ENCODE results near the gene FOXA1. TPM values are rescaled to one million over a fixed set of nuclear protein-coding genes. Genes with fewer than 3 reads are reported as not detected.

Gene FOXA1
- total RNA-seq (10 to 100 TPM in 1 of 2 donors, 1 to 10 TPM in 1; 8.0 to 37.5 TPM), polyA plus RNA-seq (10 to 100 TPM; 13.0 to 19.2 TPM)

GRCh38 chr14:37594971-37595808 is at the start of gene FOXA1, which contains the start of gene TTC6:
TSS of gene FOXA1 (minus strand) at chr14:37595249. CDS start at chr14:37594972, 277 bp downstream.
TSS of gene TTC6 (plus strand) at chr14:37595629. CDS start at chr14:37622065, 26,436 bp downstream.
- Histone ChIP-seq H3K36me3 (ENCODE audit: control insufficient read depth in 4 of 4, insufficient read depth in 3 of 4, low read depth in 1 of 4, low read length in 3 of 4) (peaks cover 0 to 1% (median 0%) of the 10 kb centered on the region in 4 donors), H3K9me3 (ENCODE audit: control insufficient read depth in 4 of 4, low read length in 3 of 4) (no peaks in the 10 kb centered on the region), H3K4me3 (ENCODE audit: low read depth in 1 of 3, low read length in 3 of 3) (peak within 1 kb of the TSS; percentile 66 to 92 (median 76)), H3K27me3 (ENCODE audit: control insufficient read depth in 4 of 4, insufficient read depth in 4 of 4, low read length in 3 of 4) (no peaks in the 10 kb centered on the region), H3K4me1 (ENCODE audit: control insufficient read depth in 4 of 4, insufficient read depth in 4 of 4, low read length in 3 of 4) (peaks cover 1 to 17% (median 13%) of the 10 kb centered on the region in 4 donors), H3K27ac (ENCODE audit: low read depth in 1 of 2, low read length in 2 of 2) (peak within 1 kb of the TSS; percentile 87 to 94), H3K9ac (ENCODE audit: low read depth in 1 of 2, low read length in 2 of 2) (peak within 1 kb of the TSS; percentile 90 to 92)
- TF ChIP-seq JUND (IDR thresholded peaks at IDR 0.05) = no peak
- no peak for TF ChIP-seq HNF4A (conservative IDR thresholded peaks at IDR 0.05)
- TF ChIP-seq YY1 (IDR thresholded peaks at IDR 0.05) = peak; percentile 33
- TF ChIP-seq, protein P1, sequence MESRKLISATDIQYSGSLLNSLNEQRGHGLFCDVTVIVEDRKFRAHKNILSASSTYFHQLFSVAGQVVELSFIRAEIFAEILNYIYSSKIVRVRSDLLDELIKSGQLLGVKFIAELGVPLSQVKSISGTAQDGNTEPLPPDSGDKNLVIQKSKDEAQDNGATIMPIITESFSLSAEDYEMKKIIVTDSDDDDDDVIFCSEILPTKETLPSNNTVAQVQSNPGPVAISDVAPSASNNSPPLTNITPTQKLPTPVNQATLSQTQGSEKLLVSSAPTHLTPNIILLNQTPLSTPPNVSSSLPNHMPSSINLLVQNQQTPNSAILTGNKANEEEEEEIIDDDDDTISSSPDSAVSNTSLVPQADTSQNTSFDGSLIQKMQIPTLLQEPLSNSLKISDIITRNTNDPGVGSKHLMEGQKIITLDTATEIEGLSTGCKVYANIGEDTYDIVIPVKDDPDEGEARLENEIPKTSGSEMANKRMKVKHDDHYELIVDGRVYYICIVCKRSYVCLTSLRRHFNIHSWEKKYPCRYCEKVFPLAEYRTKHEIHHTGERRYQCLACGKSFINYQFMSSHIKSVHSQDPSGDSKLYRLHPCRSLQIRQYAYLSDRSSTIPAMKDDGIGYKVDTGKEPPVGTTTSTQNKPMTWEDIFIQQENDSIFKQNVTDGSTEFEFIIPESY (IDR thresholded peaks at IDR 0.05) = no peak
- TF ChIP-seq, protein P2, sequence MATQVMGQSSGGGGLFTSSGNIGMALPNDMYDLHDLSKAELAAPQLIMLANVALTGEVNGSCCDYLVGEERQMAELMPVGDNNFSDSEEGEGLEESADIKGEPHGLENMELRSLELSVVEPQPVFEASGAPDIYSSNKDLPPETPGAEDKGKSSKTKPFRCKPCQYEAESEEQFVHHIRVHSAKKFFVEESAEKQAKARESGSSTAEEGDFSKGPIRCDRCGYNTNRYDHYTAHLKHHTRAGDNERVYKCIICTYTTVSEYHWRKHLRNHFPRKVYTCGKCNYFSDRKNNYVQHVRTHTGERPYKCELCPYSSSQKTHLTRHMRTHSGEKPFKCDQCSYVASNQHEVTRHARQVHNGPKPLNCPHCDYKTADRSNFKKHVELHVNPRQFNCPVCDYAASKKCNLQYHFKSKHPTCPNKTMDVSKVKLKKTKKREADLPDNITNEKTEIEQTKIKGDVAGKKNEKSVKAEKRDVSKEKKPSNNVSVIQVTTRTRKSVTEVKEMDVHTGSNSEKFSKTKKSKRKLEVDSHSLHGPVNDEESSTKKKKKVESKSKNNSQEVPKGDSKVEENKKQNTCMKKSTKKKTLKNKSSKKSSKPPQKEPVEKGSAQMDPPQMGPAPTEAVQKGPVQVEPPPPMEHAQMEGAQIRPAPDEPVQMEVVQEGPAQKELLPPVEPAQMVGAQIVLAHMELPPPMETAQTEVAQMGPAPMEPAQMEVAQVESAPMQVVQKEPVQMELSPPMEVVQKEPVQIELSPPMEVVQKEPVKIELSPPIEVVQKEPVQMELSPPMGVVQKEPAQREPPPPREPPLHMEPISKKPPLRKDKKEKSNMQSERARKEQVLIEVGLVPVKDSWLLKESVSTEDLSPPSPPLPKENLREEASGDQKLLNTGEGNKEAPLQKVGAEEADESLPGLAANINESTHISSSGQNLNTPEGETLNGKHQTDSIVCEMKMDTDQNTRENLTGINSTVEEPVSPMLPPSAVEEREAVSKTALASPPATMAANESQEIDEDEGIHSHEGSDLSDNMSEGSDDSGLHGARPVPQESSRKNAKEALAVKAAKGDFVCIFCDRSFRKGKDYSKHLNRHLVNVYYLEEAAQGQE (IDR thresholded peaks at IDR 0.05) = no peak
- TF ChIP-seq HNF4G (IDR thresholded peaks at IDR 0.05) = no peak
- peak; percentile 19 for TF ChIP-seq TAF1 (conservative IDR thresholded peaks at IDR 0.05)
- no peak for TF ChIP-seq CTCF (IDR thresholded peaks at IDR 0.05; ENCODE audit: low read depth, low read length, missing input control)
- TF ChIP-seq SP1 (IDR thresholded peaks at IDR 0.05) = no peak
- TF ChIP-seq MAX (IDR thresholded peaks at IDR 0.05) = no peak
- peak; percentile 73 for DNase-seq (ENCODE audit: low spot score)
- under 1% methylated on average over 92 of the region's 92 CpGs for WGBS

DNA sequence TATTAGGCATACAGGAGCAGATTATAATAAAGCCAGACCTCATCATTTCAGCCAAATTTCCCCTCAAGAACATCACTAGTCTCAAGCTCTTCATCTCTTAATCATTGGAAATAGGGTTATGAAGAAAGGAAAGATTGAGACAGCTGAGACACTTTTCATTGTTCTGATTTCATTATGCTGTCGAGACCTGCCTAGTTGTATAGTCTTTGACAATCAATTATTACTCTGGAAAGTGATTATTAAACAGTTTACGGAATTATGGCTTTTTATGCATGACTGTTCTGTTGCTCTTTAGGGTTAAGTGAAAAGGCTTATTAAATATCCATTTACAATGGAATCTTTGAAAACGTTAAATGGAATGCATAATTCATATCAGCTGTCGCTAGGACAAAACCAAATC is 48.7 kb upstream of the FOXA1 start:
- Histone ChIP-seq H3K27ac (ENCODE audit: low read depth in 1 of 2, low read length in 2 of 2) (no peak overlapping the region), H3K4me1 (ENCODE audit: control insufficient read depth in 4 of 4, insufficient read depth in 4 of 4, low read length in 3 of 4) (no peaks in the 10 kb centered on the region), H3K36me3 (ENCODE audit: control insufficient read depth in 4 of 4, insufficient read depth in 3 of 4, low read depth in 1 of 4, low read length in 3 of 4) (no peaks in the 10 kb centered on the region), H3K4me3 (ENCODE audit: low read depth in 1 of 3, low read length in 3 of 3) (no peak overlapping the region), H3K9ac (ENCODE audit: low read depth in 1 of 2, low read length in 2 of 2) (no peak overlapping the region), H3K9me3 (ENCODE audit: control insufficient read depth in 4 of 4, low read length in 3 of 4) (no peaks in the 10 kb centered on the region), H3K27me3 (ENCODE audit: control insufficient read depth in 4 of 4, insufficient read depth in 4 of 4, low read length in 3 of 4) (no peaks in the 10 kb centered on the region)
- no peak for DNase-seq (ENCODE audit: low spot score)
- 87% methylated on average over 4 of the region's 4 CpGs for WGBS
- TF ChIP-seq MAX (IDR thresholded peaks at IDR 0.05) (no peak), NR2F2 (IDR thresholded peaks at IDR 0.05) (no peak), SP1 (IDR thresholded peaks at IDR 0.05) (no peak), RAD21 (IDR thresholded peaks at IDR 0.05) (no peak), JUND (IDR thresholded peaks at IDR 0.05) (no peak), EGR1 (IDR thresholded peaks at IDR 0.05; ENCODE audit: low read depth in 2 of 2) (no peak), FOXA1 (IDR thresholded peaks at IDR 0.05) (no peak), FOXA2 (IDR thresholded peaks at IDR 0.05) (no peak), CTCF (IDR thresholded peaks at IDR 0.05; ENCODE audit: low read depth, low read length, missing input control) (no peak)
- TF ChIP-seq, protein P3, sequence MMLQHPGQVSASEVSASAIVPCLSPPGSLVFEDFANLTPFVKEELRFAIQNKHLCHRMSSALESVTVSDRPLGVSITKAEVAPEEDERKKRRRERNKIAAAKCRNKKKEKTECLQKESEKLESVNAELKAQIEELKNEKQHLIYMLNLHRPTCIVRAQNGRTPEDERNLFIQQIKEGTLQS (IDR thresholded peaks at IDR 0.05) = no peak
- TF ChIP-seq, protein P1 (IDR thresholded peaks at IDR 0.05) = no peak

All from liver (tissue), 9 donors.